Naive thymus-derived CD4-positive, alpha-beta T cell (primary cell): Measurements from ENCODE around the gene GRIK4. TPM values are rescaled to one million over a fixed set of nuclear protein-coding genes. Genes with fewer than 3 reads are reported as not detected.

ENCODE experiments used
- ATAC-seq: fragments of 150-1000 bp; cut with Tn5 transposase; 2 replicates; pipeline ENCODE4 v1.10.0; 2021; ENCODE audit warnings: mild to moderate bottlenecking, moderate library complexity
- CTCF ChIA-PET: fragments of 350-600 bp; sonication (Branson Sonifier 250); formaldehyde crosslinking; loops from one replicate; lab custom pipeline; 2021; ENCODE audit warnings: antibody characterized with exemption; lab: Charles Lee
- POLR2A ChIA-PET: fragments of 350-600 bp; sonication (Branson Sonifier 250); formaldehyde crosslinking; loops from one replicate; lab custom pipeline; 2021; ENCODE audit warnings: antibody characterized with exemption, inconsistent platforms; lab: Charles Lee
- DNase-seq, 9 donors: peaks; one replicate each; pipeline versions ENCODE4 v3.0.0 to v3.0.0-alpha.2; 2020 to 2022; ENCODE audit warnings: mixed read lengths in 1 of 9
- H3K27ac ChIP-seq: one replicate; pipeline ENCODE4 v1.7.0; 2013; ENCODE audit warnings: mild to moderate bottlenecking, low read depth, low read length, moderate library complexity
- H3K27me3 ChIP-seq, 2 donors: one replicate each; pipeline ENCODE4 v1.7.0; 2013; ENCODE audit warnings: low read length in 2 of 2, mild to moderate bottlenecking in 2 of 2, moderate library complexity in 2 of 2; ENCODE audit not compliant: control insufficient read depth in 2 of 2, insufficient read depth in 2 of 2
- H3K36me3 ChIP-seq, 3 experiments: 1 replicate in 2 of 3; 2 replicates in 1 of 3; pipeline ENCODE4 v1.7.0; 2013; ENCODE audit warnings: low read length in 3 of 3, mild to moderate bottlenecking in 3 of 3, moderate library complexity in 1 of 3; ENCODE audit not compliant: insufficient read depth in 3 of 3, control insufficient read depth in 2 of 3
- H3K4me1 ChIP-seq, 2 donors: one replicate each; pipeline ENCODE4 v1.7.0; 2013; ENCODE audit warnings: low read length in 2 of 2, mild to moderate bottlenecking in 2 of 2, moderate library complexity in 1 of 2; ENCODE audit not compliant: control insufficient read depth in 2 of 2, insufficient read depth in 2 of 2
- H3K4me3 ChIP-seq: 2 replicates; pipeline ENCODE4 v1.7.0; 2013; ENCODE audit warnings: mild to moderate bottlenecking, low read length
- H3K9me3 ChIP-seq, 3 experiments: 1 replicate in 2 of 3; 2 replicates in 1 of 3; pipeline ENCODE4 v1.7.0; 2013; ENCODE audit warnings: low read length in 3 of 3; ENCODE audit not compliant: control insufficient read depth in 2 of 3
- H3K27ac Mint-ChIP-seq, 9 donors: one replicate each; pipeline ENCODE4 v1.8.0; 2020 to 2022; ENCODE audit warnings: mixed read lengths in 9 of 9, mild to moderate bottlenecking in 8 of 9, moderate library complexity in 5 of 9, inconsistent platforms in 2 of 9
- H3K27me3 Mint-ChIP-seq, 5 donors: one replicate each; pipeline ENCODE4 v1.8.0; 2021 to 2022; ENCODE audit warnings: mixed read lengths in 5 of 5, mild to moderate bottlenecking in 1 of 5
- H3K36me3 Mint-ChIP-seq, 5 donors: one replicate each; pipeline ENCODE4 v1.8.0; 2020 to 2022; ENCODE audit warnings: mixed read lengths in 5 of 5, mild to moderate bottlenecking in 3 of 5, inconsistent platforms in 1 of 5
- H3K4me1 Mint-ChIP-seq, 7 donors: one replicate each; pipeline ENCODE4 v1.8.0; 2020 to 2022; ENCODE audit warnings: mixed read lengths in 7 of 7, mild to moderate bottlenecking in 3 of 7, inconsistent platforms in 1 of 7
- H3K4me3 Mint-ChIP-seq, 10 donors: one replicate each; pipeline ENCODE4 v1.8.0; 2020 to 2022; ENCODE audit warnings: mild to moderate bottlenecking in 10 of 10, mixed read lengths in 10 of 10, moderate library complexity in 6 of 10, inconsistent platforms in 2 of 10
- H3K9me3 Mint-ChIP-seq, 11 donors: one replicate each; pipeline ENCODE4 v1.8.0; 2020 to 2022; ENCODE audit warnings: mixed read lengths in 11 of 11, mild to moderate bottlenecking in 4 of 11, inconsistent platforms in 1 of 11, moderate library complexity in 1 of 11
- intact Hi-C, 2 donors: fragments of 100-400 bp; cut with micrococcal nuclease; formaldehyde crosslinking; loops; one replicate each; pipeline ENCODE4 v1.15.1; 2023
- polyA plus RNA-seq, 2 donors: library from polyadenylated mRNA; unstranded; fragments of 300-500 nt; fragmentation: Illumina TruSeq; gene quantifications; one replicate each; pipeline ENCODE4 v1.2.3, GENCODE V29; 2021
- total RNA-seq, 6 experiments: library from RNA in 5 of 6; stranded (reverse) in 5 of 6; gene quantifications; 1 replicate in 5 of 6; 2 replicates in 1 of 6; pipeline ENCODE4 v1.2.3 and lab custom pipeline; 2021 to 2026

Gene GRIK4
- total and polyA plus RNA-seq, 7 experiments from 2014 or later = 0.93 to 3.8 TPM; not detected in 5

DNA sequence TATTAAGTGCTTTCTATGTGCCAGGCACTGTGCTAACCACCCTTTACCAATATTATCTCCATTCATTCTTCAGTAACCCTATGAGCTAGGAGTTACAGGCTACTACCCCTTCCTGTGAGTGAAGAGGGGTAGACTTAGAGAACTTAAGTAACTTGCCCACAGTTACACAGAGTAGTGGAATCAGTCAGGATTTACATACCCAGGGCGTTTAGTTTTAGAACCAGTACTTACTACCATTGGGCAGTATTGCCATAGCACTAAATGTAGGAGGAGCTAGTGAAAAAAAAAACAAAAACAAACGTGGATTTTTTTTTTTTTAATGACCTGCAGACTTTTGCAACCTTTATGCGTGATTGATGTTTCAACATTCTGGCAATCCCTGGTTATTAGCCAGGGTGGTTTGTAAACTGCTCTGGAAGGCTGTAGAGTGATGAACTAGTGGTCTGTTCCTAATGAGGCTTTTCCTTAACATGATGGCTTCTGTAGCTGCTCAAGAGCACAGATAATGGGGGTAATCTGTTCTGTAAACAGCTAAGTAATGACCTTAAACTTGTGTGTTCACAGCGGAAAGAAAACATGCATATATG is 523.7 kb downstream of the GRIK4 start:
- no peaks in the 10 kb centered on the region for H3K4me1 ChIP-seq
- Mint-ChIP-seq H3K9me3 (no peaks in the 10 kb centered on the region), H3K27me3 (no peaks in the 10 kb centered on the region), H3K27ac (no peak overlapping the region), H3K4me3 (no peak overlapping the region), H3K36me3 (peaks cover 0 to 37% (median 7%) of the 10 kb centered on the region in 5 donors), H3K4me1 (peaks cover 14 to 45% (median 32%) of the 10 kb centered on the region in 7 donors)
- ChIA-PET POLR2A (interaction anchor here (0.6 kb wide), 1 partner anchor 41 kb away, joined by 3 read pairs; no protein-coding TSS in a partner anchor), CTCF (no interaction called here)
- H3K27ac ChIP-seq = no peak overlapping the region
- H3K27me3 ChIP-seq = no peaks in the 10 kb centered on the region
- intact Hi-C loops = no loop called here
- H3K4me3 ChIP-seq = no peak overlapping the region
- DNase-seq (no peak), ATAC-seq (no peak)
- H3K36me3 ChIP-seq = no peaks in the 10 kb centered on the region
- H3K9me3 ChIP-seq = no peaks in the 10 kb centered on the region

DNA sequence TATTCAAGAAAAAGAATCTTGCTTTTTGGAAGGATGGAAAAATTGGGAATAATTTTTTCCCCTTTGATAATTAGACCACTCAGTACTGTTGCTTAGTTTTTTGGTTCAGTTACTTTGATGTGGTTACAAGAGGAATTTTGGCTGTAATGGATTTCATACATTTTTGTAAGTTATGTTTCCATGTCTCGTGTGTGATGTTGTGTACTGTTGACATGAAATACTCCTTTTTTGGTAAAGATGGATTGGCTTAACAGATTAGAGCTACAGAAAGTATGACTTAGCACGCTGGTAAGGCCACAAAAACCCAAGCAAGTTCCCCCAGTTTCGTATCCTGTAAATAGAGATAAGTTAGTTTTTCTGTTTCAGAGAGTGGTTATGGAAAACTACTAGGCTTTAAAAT is 524.2 kb downstream of the GRIK4 start:
- no peak overlapping the region for H3K27ac ChIP-seq
- DNase-seq = no peak
- Mint-ChIP-seq H3K4me3 (peak overlapping the region in 1 of 10 donors; percentile 48), H3K4me1 (peaks cover 13 to 42% (median 29%) of the 10 kb centered on the region in 7 donors), H3K36me3 (peaks cover 0 to 35% (median 7%) of the 10 kb centered on the region in 5 donors), H3K27ac (no peak overlapping the region), H3K9me3 (no peaks in the 10 kb centered on the region), H3K27me3 (no peaks in the 10 kb centered on the region)
- no peak overlapping the region for H3K4me3 ChIP-seq
- POLR2A ChIA-PET = no interaction called here
- no peaks in the 10 kb centered on the region for H3K27me3 ChIP-seq
- H3K9me3 ChIP-seq = no peaks in the 10 kb centered on the region
- H3K4me1 ChIP-seq = no peaks in the 10 kb centered on the region
- no peaks in the 10 kb centered on the region for H3K36me3 ChIP-seq
- intact Hi-C loops = no loop called here
- ATAC-seq = no peak
- CTCF ChIA-PET = no interaction called here

DNA sequence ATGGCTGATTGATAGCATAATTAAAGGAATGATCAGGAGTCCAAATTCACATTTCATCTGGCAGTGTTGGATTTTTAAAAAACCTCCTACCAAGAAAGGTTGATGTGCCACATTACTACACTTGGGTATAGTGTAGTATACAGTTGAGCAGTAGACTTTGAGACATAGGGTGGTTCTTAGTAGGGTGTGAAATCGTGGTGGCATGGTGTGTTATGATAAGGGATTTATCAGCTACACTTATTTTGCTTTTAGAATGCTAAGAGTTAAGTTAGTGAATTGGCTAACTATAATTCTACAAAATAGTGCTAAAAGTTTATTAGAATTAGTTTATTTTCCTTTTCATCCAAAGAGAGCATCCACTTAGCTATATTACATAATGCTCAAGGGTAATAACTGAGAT is 525.5 kb downstream of the GRIK4 start:
- H3K4me1 Mint-ChIP-seq = peaks cover 13 to 49% (median 29%) of the 10 kb centered on the region in 7 donors
- no peak overlapping the region for H3K4me3 Mint-ChIP-seq
- no peak overlapping the region for H3K27ac Mint-ChIP-seq
- ChIA-PET CTCF (no interaction called here), POLR2A (no interaction called here)
- H3K4me3 ChIP-seq = no peak overlapping the region
- ATAC-seq (no peak), DNase-seq (no peak)
- no peak overlapping the region for H3K27ac ChIP-seq
- no peaks in the 10 kb centered on the region for H3K9me3 ChIP-seq
- intact Hi-C loops = no loop called here
- H3K36me3 Mint-ChIP-seq = peaks cover 0 to 30% (median 7%) of the 10 kb centered on the region in 5 donors
- no peaks in the 10 kb centered on the region for H3K27me3 ChIP-seq
- H3K36me3 ChIP-seq = no peaks in the 10 kb centered on the region
- no peaks in the 10 kb centered on the region for H3K4me1 ChIP-seq
- no peaks in the 10 kb centered on the region for H3K9me3 Mint-ChIP-seq
- no peaks in the 10 kb centered on the region for H3K27me3 Mint-ChIP-seq

Other genes with a start within 250 kb of the GRIK4 start
- under 1 TPM in 3 of 5 experiments, not detected in 2; 0.11 to 0.48 (median 0.17) TPM for gene TLCD5, start 186.4 kb upstream of the GRIK4 start, total RNA-seq
- not detected for gene TLCD5, start 186.4 kb upstream of the GRIK4 start, polyA plus RNA-seq
- 10 to 100 TPM in 2 of 5 experiments, 1 to 10 TPM in 3; 1.9 to 13.1 (median 3.5) TPM for gene ARHGEF12, start 175.3 kb upstream of the GRIK4 start, total RNA-seq
- under 1 TPM; 0.38 to 0.49 TPM for gene ARHGEF12, start 175.3 kb upstream of the GRIK4 start, polyA plus RNA-seq